ENCODE measurements around the gene MYRFL.
A peak's percentile ranks its signal among the peaks of the same experiment; 100 is the strongest.

MYRFL gene

GRCh38 chr12:69875416-69875935 is 50.4 kb downstream of the MYRFL start:
- H3K27ac ChIP-seq (ENCODE audit: low read depth, low read length), result no peak overlapping the region

GRCh38 chr12:69879007-69879960 is 54.3 kb downstream of the MYRFL start:
- Histone ChIP-seq H3K27me3 (ENCODE audit: control insufficient read depth, insufficient read depth, low read length) (no peaks in the 10 kb centered on the region), H3K4me3 (ENCODE audit: low read depth, low read length) (no peak overlapping the region), H3K27ac (ENCODE audit: low read depth, low read length) (no peak overlapping the region), H3K36me3 (ENCODE audit: control insufficient read depth, insufficient read depth, low read length) (no peaks in the 10 kb centered on the region), H3K9ac (ENCODE audit: low read depth, low read length) (no peak overlapping the region), H3K4me1 (ENCODE audit: control insufficient read depth, insufficient read depth, low read length) (peaks cover 17% of the 10 kb centered on the region), H3K9me3 (ENCODE audit: control insufficient read depth, insufficient read depth, low read length) (no peaks in the 10 kb centered on the region)

More at GRCh38 chr12:69875416-69875935, 50.4 kb downstream of the MYRFL start:
- no peak overlapping the region for H3K9ac ChIP-seq (ENCODE audit: low read depth, low read length)
- no peak overlapping the region for H3K4me3 ChIP-seq (ENCODE audit: low read depth, low read length)
- H3K9me3 ChIP-seq (ENCODE audit: control insufficient read depth, insufficient read depth, low read length), result no peaks in the 10 kb centered on the region
- no peaks in the 10 kb centered on the region for H3K36me3 ChIP-seq (ENCODE audit: control insufficient read depth, insufficient read depth, low read length)
- H3K27me3 ChIP-seq (ENCODE audit: control insufficient read depth, insufficient read depth, low read length), result no peaks in the 10 kb centered on the region
- H3K4me1 ChIP-seq (ENCODE audit: control insufficient read depth, insufficient read depth, low read length), result peaks cover 17% of the 10 kb centered on the region

- Histone ChIP-seq H3K4me1 (ENCODE audit: control insufficient read depth, insufficient read depth, low read length) (peaks cover 16% of the 10 kb centered on the region), H3K27me3 (ENCODE audit: control insufficient read depth, insufficient read depth, low read length) (no peaks in the 10 kb centered on the region), H3K36me3 (ENCODE audit: control insufficient read depth, insufficient read depth, low read length) (no peaks in the 10 kb centered on the region), H3K4me3 (ENCODE audit: low read depth, low read length) (no peak overlapping the region), H3K27ac (ENCODE audit: low read depth, low read length) (no peak overlapping the region), H3K9me3 (ENCODE audit: control insufficient read depth, insufficient read depth, low read length) (no peaks in the 10 kb centered on the region), H3K9ac (ENCODE audit: low read depth, low read length) (no peak overlapping the region)
Observed at GRCh38 chr12:69880571-69880970, 55.5 kb downstream of the MYRFL start.

- Histone ChIP-seq H3K4me3 (ENCODE audit: low read depth, low read length) (no peak overlapping the region), H3K27me3 (ENCODE audit: control insufficient read depth, insufficient read depth, low read length) (no peaks in the 10 kb centered on the region), H3K9me3 (ENCODE audit: control insufficient read depth, insufficient read depth, low read length) (no peaks in the 10 kb centered on the region), H3K27ac (ENCODE audit: low read depth, low read length) (no peak overlapping the region), H3K36me3 (ENCODE audit: control insufficient read depth, insufficient read depth, low read length) (no peaks in the 10 kb centered on the region), H3K9ac (ENCODE audit: low read depth, low read length) (no peak overlapping the region), H3K4me1 (ENCODE audit: control insufficient read depth, insufficient read depth, low read length) (peaks cover 7% of the 10 kb centered on the region; the same call in 1 of the 2 replicates)
Observed at GRCh38 chr12:69881771-69882170, 56.7 kb downstream of the MYRFL start.

- H3K9ac ChIP-seq (ENCODE audit: low read depth, low read length), result no peak overlapping the region
- peaks cover 7% of the 10 kb centered on the region; the same call in 1 of the 2 replicates for H3K4me1 ChIP-seq (ENCODE audit: control insufficient read depth, insufficient read depth, low read length)
- H3K27me3 ChIP-seq (ENCODE audit: control insufficient read depth, insufficient read depth, low read length), result no peaks in the 10 kb centered on the region
- no peak overlapping the region for H3K27ac ChIP-seq (ENCODE audit: low read depth, low read length)
- no peak overlapping the region for H3K4me3 ChIP-seq (ENCODE audit: low read depth, low read length)
- H3K9me3 ChIP-seq (ENCODE audit: control insufficient read depth, insufficient read depth, low read length), result no peaks in the 10 kb centered on the region
- H3K36me3 ChIP-seq (ENCODE audit: control insufficient read depth, insufficient read depth, low read length), result no peaks in the 10 kb centered on the region
Observed at GRCh38 chr12:69884386-69884785, 59.4 kb downstream of the MYRFL start.

- H3K27me3 ChIP-seq (ENCODE audit: control insufficient read depth, insufficient read depth, low read length), result no peaks in the 10 kb centered on the region
- H3K4me3 ChIP-seq (ENCODE audit: low read depth, low read length), result no peak overlapping the region
- no peak overlapping the region for H3K27ac ChIP-seq (ENCODE audit: low read depth, low read length)
- H3K9ac ChIP-seq (ENCODE audit: low read depth, low read length), result no peak overlapping the region
- no peaks in the 10 kb centered on the region for H3K9me3 ChIP-seq (ENCODE audit: control insufficient read depth, insufficient read depth, low read length)
- no peaks in the 10 kb centered on the region for H3K4me1 ChIP-seq (ENCODE audit: control insufficient read depth, insufficient read depth, low read length)
- no peaks in the 10 kb centered on the region for H3K36me3 ChIP-seq (ENCODE audit: control insufficient read depth, insufficient read depth, low read length)
Observed at GRCh38 chr12:69885658-69886057, 60.6 kb downstream of the MYRFL start.

- Histone ChIP-seq H3K27me3 (ENCODE audit: control insufficient read depth, insufficient read depth, low read length) (no peaks in the 10 kb centered on the region), H3K27ac (ENCODE audit: low read depth, low read length) (no peak overlapping the region), H3K9me3 (ENCODE audit: control insufficient read depth, insufficient read depth, low read length) (no peaks in the 10 kb centered on the region), H3K9ac (ENCODE audit: low read depth, low read length) (no peak overlapping the region), H3K4me1 (ENCODE audit: control insufficient read depth, insufficient read depth, low read length) (no peaks in the 10 kb centered on the region), H3K4me3 (ENCODE audit: low read depth, low read length) (no peak overlapping the region), H3K36me3 (ENCODE audit: control insufficient read depth, insufficient read depth, low read length) (no peaks in the 10 kb centered on the region)
Observed at GRCh38 chr12:69886109-69886508, 61.1 kb downstream of the MYRFL start.

- Histone ChIP-seq H3K36me3 (ENCODE audit: control insufficient read depth, insufficient read depth, low read length) (no peaks in the 10 kb centered on the region), H3K9me3 (ENCODE audit: control insufficient read depth, insufficient read depth, low read length) (no peaks in the 10 kb centered on the region), H3K27ac (ENCODE audit: low read depth, low read length) (no peak overlapping the region), H3K27me3 (ENCODE audit: control insufficient read depth, insufficient read depth, low read length) (no peaks in the 10 kb centered on the region), H3K4me1 (ENCODE audit: control insufficient read depth, insufficient read depth, low read length) (no peaks in the 10 kb centered on the region), H3K4me3 (ENCODE audit: low read depth, low read length) (no peak overlapping the region), H3K9ac (ENCODE audit: low read depth, low read length) (no peak overlapping the region)
Observed at GRCh38 chr12:69886715-69887114, 61.7 kb downstream of the MYRFL start.

GRCh38 chr12:69888901-69889300 is 63.9 kb downstream of the MYRFL start:
- Histone ChIP-seq H3K27me3 (ENCODE audit: control insufficient read depth, insufficient read depth, low read length) (no peaks in the 10 kb centered on the region), H3K36me3 (ENCODE audit: control insufficient read depth, insufficient read depth, low read length) (no peaks in the 10 kb centered on the region), H3K4me1 (ENCODE audit: control insufficient read depth, insufficient read depth, low read length) (peaks cover 5% of the 10 kb centered on the region; the same call in 1 of the 2 replicates), H3K27ac (ENCODE audit: low read depth, low read length) (no peak overlapping the region), H3K9ac (ENCODE audit: low read depth, low read length) (no peak overlapping the region), H3K4me3 (ENCODE audit: low read depth, low read length) (no peak overlapping the region), H3K9me3 (ENCODE audit: control insufficient read depth, insufficient read depth, low read length) (no peaks in the 10 kb centered on the region)

GRCh38 chr12:69894800-69895383 is 69.9 kb downstream of the MYRFL start:
- H3K36me3 ChIP-seq (ENCODE audit: control insufficient read depth, insufficient read depth, low read length), result no peaks in the 10 kb centered on the region
- peak overlapping the region; percentile 70 for H3K27ac ChIP-seq (ENCODE audit: low read depth, low read length)
- no peak overlapping the region for H3K4me3 ChIP-seq (ENCODE audit: low read depth, low read length)
- peaks cover 47% of the 10 kb centered on the region for H3K4me1 ChIP-seq (ENCODE audit: control insufficient read depth, insufficient read depth, low read length)
- H3K9me3 ChIP-seq (ENCODE audit: control insufficient read depth, insufficient read depth, low read length), result no peaks in the 10 kb centered on the region
- H3K27me3 ChIP-seq (ENCODE audit: control insufficient read depth, insufficient read depth, low read length), result no peaks in the 10 kb centered on the region
- H3K9ac ChIP-seq (ENCODE audit: low read depth, low read length), result no peak overlapping the region

Measured in HUES48 (cell line).